ENCODE data around the gene STAP1. TPM values are rescaled to one million over a fixed set of nuclear protein-coding genes. Genes with fewer than 3 reads are reported as not detected.
"Not testable (repeated sequence)": the region's sequence is repeated elsewhere in the genome, so short reads cannot be mapped to it uniquely, and the experiment has no call there.

STAP1 gene
- total RNA-seq, 1 experiment from 2014 or later: not detected

DNA sequence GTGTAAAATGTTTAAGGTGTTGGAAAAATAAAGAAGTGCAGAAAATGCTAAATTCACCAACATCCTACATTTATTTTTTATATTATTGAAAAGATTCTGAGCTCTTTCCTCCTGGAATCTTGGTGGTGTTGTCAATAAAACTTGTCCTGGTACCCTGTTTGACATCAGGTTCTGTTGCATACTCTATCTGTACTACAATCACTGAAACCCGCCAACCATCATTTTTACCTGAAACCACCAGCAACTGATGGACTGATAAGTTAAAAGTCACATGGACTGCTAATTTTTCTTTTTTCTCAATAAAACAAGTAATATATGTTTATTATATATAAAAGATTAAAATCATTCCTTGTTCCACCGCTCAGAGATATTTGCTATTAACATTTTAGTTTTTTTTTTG, 23.4 kb downstream of the STAP1 start:
- Histone ChIP-seq H3K9me3 (no peaks in the 10 kb centered on the region), H3K36me3 (no peaks in the 10 kb centered on the region)
- no peak for DNase-seq

GRCh38 chr4:67584496-67584895, 26.0 kb downstream of the STAP1 start:
- H3K9me3 ChIP-seq: no peaks in the 10 kb centered on the region
- no peaks in the 10 kb centered on the region for H3K36me3 ChIP-seq
- H3K27me3 ChIP-seq: no peaks in the 10 kb centered on the region; the same call in 1 of the 2 replicates
- no peak overlapping the region for H3K4me3 ChIP-seq
- DNase-seq: no peak

More for the DNA sequence above, 23.4 kb downstream of the STAP1 start:
- Histone ChIP-seq H3K4me3 (no peak overlapping the region), H3K27me3 (no peaks in the 10 kb centered on the region; the same call in 1 of the 2 replicates)

DNA sequence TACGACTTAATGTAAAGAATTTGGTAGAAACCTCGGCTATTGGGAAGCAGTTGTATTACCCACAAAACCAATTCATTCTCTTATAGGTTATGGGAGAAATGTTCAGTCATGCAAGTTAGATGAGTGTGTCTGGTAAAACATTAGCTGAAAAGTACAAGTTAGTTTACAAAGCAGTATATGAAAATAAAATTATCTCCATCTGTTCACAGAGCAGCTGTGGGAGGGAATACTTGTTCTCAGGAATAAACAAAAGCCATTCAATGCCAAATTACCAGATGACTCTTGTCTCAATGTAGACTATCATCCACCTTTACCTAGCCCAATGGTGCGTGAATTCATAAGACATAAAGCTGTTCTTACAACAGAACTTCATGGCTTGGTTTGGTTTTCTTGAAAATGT, 28.6 kb downstream of the STAP1 start:
- H3K36me3 ChIP-seq: no peaks in the 10 kb centered on the region
- no peaks in the 10 kb centered on the region for H3K9me3 ChIP-seq
- no peak for DNase-seq
- H3K27me3 ChIP-seq: no peaks in the 10 kb centered on the region; the same call in 1 of the 2 replicates
- no peak overlapping the region for H3K4me3 ChIP-seq

- Histone ChIP-seq H3K9me3 (no peaks in the 10 kb centered on the region; the same call in 1 of the 2 replicates), H3K27me3 (no peaks in the 10 kb centered on the region; the same call in 1 of the 2 replicates), H3K4me3 (no peak overlapping the region), H3K36me3 (no peaks in the 10 kb centered on the region)
- no peak for DNase-seq
These were observed 35.2 kb downstream of the STAP1 start for GRCh38 chr4:67593741-67594175.

DNA sequence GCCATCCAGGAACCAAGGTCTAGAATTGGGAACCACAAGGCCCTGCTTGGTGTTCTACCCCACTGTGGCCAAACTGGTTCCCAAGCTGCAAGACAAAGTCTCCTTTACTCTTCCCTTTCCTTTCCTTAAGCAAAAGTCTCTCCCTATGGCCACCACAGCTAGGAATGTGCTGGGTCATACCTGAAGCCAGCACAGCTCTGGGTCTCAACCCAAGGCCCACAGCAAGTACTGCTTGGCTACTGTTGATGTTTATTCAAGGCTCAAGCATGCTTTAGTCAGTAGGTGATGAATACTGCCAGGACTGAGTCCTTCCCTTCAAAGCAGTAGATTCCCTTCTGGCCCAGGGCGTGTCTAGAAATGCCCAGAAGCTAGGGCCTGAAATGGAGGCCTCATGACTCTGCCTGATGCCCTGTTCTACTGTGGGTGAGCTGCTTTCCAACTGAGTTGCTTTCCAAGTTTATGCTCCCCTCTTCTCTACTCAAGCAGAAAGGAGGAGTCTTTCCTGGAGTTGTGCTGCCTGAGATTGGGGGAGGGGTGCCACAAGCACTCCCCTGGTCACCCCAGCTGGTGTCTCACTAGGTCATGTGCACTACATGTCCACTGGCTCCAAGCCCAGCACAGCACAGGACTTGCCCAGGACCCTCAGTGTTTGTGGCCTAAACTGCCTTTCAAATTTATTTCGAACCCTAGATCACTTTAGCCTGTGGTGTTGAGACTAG, 44.9 kb downstream of the STAP1 start:
- peaks cover 4% of the 10 kb centered on the region; the same call in 1 of the 2 replicates for H3K9me3 ChIP-seq
- no peaks in the 10 kb centered on the region for H3K27me3 ChIP-seq
- H3K4me3 ChIP-seq: no peak overlapping the region
- no peaks in the 10 kb centered on the region for H3K36me3 ChIP-seq
- no peak for DNase-seq

GRCh38 chr4:67604029-67604381, 45.5 kb downstream of the STAP1 start:
- H3K27me3 ChIP-seq: no peaks in the 10 kb centered on the region
- no peak for DNase-seq
- H3K4me3 ChIP-seq: no peak overlapping the region
- no peaks in the 10 kb centered on the region for H3K36me3 ChIP-seq
- H3K9me3 ChIP-seq: 0 out of 2 replicates have a peak, but pooled peaks cover 4% of the 10 kb centered on the region

GRCh38 chr4:67604749-67605148, 46.2 kb downstream of the STAP1 start:
- Histone ChIP-seq H3K9me3 (0 out of 2 replicates have a peak, but pooled peaks cover 4% of the 10 kb centered on the region), H3K36me3 (no peaks in the 10 kb centered on the region), H3K4me3 (no peak overlapping the region), H3K27me3 (no peaks in the 10 kb centered on the region)
- DNase-seq: no peak

GRCh38 chr4:67608027-67608426, 49.5 kb downstream of the STAP1 start:
- no peak for DNase-seq
- no peaks in the 10 kb centered on the region for H3K27me3 ChIP-seq
- H3K4me3 ChIP-seq: no peak overlapping the region
- H3K36me3 ChIP-seq: no peaks in the 10 kb centered on the region
- H3K9me3 ChIP-seq: no peaks in the 10 kb centered on the region

- H3K36me3 ChIP-seq: peaks cover 13% of the 10 kb centered on the region
These were observed 55.7 kb downstream of the STAP1 start for GRCh38 chr4:67614186-67614585.

GRCh38 chr4:67615119-67615518, 56.6 kb downstream of the STAP1 start:
- H3K27me3 ChIP-seq: no peaks in the 10 kb centered on the region
- H3K4me3 ChIP-seq: no peak overlapping the region
- DNase-seq: no peak
- H3K9me3 ChIP-seq: no peaks in the 10 kb centered on the region
- peaks cover 13% of the 10 kb centered on the region for H3K36me3 ChIP-seq

More at GRCh38 chr4:67614186-67614585, 55.7 kb downstream of the STAP1 start:
- DNase-seq: no peak
- Histone ChIP-seq H3K9me3 (no peaks in the 10 kb centered on the region), H3K27me3 (no peaks in the 10 kb centered on the region), H3K4me3 (no peak overlapping the region)

- Histone ChIP-seq H3K36me3 (peaks cover 13% of the 10 kb centered on the region), H3K27me3 (no peaks in the 10 kb centered on the region)
These were observed 58.0 kb downstream of the STAP1 start for GRCh38 chr4:67616478-67616877.

DNA sequence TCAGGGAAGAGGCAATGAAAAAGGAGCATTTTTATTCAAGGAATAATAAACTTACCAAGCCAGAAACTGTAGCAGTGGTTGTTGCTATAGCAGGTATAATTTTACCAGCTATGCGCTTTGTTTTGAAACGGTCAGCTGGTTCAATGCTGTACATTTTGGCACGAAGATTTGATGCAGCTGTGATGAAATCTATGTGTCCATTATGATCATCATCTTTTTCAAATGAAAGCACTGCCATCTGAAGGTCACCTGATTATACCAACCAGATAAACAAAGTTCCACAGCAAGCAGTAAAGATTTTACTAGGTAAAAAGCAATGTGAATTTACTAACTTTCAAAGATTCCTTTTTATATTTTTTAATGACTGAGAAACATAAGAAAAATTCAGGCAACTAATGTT, 66.4 kb downstream of the STAP1 start:
- no peaks in the 10 kb centered on the region for H3K9me3 ChIP-seq
- no peaks in the 10 kb centered on the region for H3K27me3 ChIP-seq
- no peak for DNase-seq
- H3K36me3 ChIP-seq: peaks cover 22% of the 10 kb centered on the region
- H3K4me3 ChIP-seq: no peak overlapping the region

More at GRCh38 chr4:67616478-67616877, 58.0 kb downstream of the STAP1 start:
- no peaks in the 10 kb centered on the region for H3K9me3 ChIP-seq
- DNase-seq: no peak
- no peak overlapping the region for H3K4me3 ChIP-seq

DNA sequence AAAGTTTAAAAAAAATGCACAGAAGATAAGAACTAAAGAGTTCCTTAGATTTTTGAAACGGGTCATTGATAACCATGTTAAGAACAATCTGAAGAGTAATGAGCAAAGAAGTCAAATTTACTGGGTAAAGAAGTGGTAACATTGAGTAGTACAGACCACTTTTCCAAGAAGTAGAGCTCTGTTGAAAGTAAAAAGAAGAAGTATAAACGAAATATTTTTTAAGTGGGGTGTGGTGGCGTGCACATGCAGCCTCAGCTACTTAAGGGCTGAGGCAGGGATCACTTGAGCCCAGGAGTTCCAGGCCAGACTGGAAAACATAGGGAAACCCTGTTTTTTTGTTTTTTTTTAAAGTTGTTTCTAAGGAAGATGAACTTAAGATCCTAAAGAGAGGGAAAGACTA, 74.0 kb downstream of the STAP1 start:
- Histone ChIP-seq H3K4me3 (no peak overlapping the region), H3K27me3 (no peaks in the 10 kb centered on the region), H3K9me3 (no peaks in the 10 kb centered on the region), H3K36me3 (peaks cover 11% of the 10 kb centered on the region)
- DNase-seq: no peak

GRCh38 chr4:67634741-67635140, 76.2 kb downstream of the STAP1 start:
- DNase-seq: no peak
- peaks cover 9% of the 10 kb centered on the region for H3K36me3 ChIP-seq

GRCh38 chr4:67635331-67635730, 76.8 kb downstream of the STAP1 start:
- Histone ChIP-seq H3K36me3 (peaks cover 8% of the 10 kb centered on the region), H3K9me3 (no peaks in the 10 kb centered on the region), H3K27me3 (no peaks in the 10 kb centered on the region), H3K4me3 (no peak overlapping the region)
- no peak for DNase-seq

More at GRCh38 chr4:67634741-67635140, 76.2 kb downstream of the STAP1 start:
- H3K4me3 ChIP-seq: no peak overlapping the region
- no peaks in the 10 kb centered on the region for H3K27me3 ChIP-seq
- H3K9me3 ChIP-seq: no peaks in the 10 kb centered on the region

- H3K36me3 ChIP-seq, H3K9me3 ChIP-seq, H3K27me3 ChIP-seq, H3K4me3 ChIP-seq, DNase-seq: not testable (repeated sequence)
These were observed 78.5 kb downstream of the STAP1 start for GRCh38 chr4:67636978-67637377.

- Histone ChIP-seq H3K4me3 (no peak overlapping the region), H3K9me3 (no peaks in the 10 kb centered on the region), H3K27me3 (no peaks in the 10 kb centered on the region), H3K36me3 (peaks cover 8% of the 10 kb centered on the region)
- DNase-seq: no peak
These were observed 79.6 kb downstream of the STAP1 start for GRCh38 chr4:67638136-67638535.

GRCh38 chr4:67651536-67651935, 93.0 kb downstream of the STAP1 start:
- H3K27me3 ChIP-seq: no peaks in the 10 kb centered on the region
- H3K4me3 ChIP-seq: no peak overlapping the region
- H3K36me3 ChIP-seq: no peaks in the 10 kb centered on the region
- no peaks in the 10 kb centered on the region for H3K9me3 ChIP-seq
- no peak for DNase-seq
